Esophagus muscularis mucosa (tissue), 3 donors: ENCODE data around the gene CLEC3B.

Source experiments
- CTCF ChIP-seq, 3 experiments: fragments of 200-600 bp in 2 of 3; fragments of 450-650 bp in 1 of 3; sonication (generic) in 2 of 3; IDR thresholded peaks; one replicate each; pipeline ENCODE4 v1.5.1; 2017 to 2019; ENCODE audit warnings: antibody characterized with exemption in 3 of 3, mild to moderate bottlenecking in 2 of 3, moderate library complexity in 1 of 3
- EP300 ChIP-seq: sonication (generic); formaldehyde crosslinking; IDR thresholded peaks from one replicate; pipeline ENCODE4 v1.6.1; 2017; ENCODE audit warnings: antibody characterized with exemption

GRCh38 chr3:45082142-45082538 lies 56.0 kb downstream of the CLEC3B start:
- TF ChIP-seq CTCF (IDR thresholded peaks at IDR 0.05) (no peak), EP300 (no peak)
